ENCODE results near the gene CTNND2.

The CTNND2 gene

DNA sequence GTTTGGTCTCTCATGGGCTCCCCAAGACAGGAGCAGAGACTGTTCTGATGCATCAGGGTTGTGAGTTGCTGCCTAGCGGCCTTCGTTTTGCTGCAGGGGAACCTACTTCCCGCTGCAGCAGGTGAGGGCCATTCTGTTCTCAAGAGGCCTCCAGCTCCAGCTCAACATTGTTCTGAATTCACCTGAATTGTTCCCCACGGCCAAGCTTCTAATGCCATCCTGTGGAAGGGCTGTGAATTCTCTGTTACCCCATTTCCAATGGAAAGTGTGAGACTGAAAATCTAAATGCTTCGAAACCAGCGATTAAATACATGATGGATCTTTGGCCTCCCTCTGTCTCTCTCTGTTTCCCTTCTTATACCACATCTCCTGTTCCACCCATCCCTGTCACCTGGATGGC, 794.1 kb downstream of the CTNND2 start:
- H3K27me3 ChIP-seq (ENCODE audit: low read depth, low read length), result no peaks in the 10 kb centered on the region
- no peaks in the 10 kb centered on the region for H3K4me1 ChIP-seq (ENCODE audit: control insufficient read depth in 1 of 2, insufficient read depth in 2 of 2, low read length in 2 of 2)

DNA sequence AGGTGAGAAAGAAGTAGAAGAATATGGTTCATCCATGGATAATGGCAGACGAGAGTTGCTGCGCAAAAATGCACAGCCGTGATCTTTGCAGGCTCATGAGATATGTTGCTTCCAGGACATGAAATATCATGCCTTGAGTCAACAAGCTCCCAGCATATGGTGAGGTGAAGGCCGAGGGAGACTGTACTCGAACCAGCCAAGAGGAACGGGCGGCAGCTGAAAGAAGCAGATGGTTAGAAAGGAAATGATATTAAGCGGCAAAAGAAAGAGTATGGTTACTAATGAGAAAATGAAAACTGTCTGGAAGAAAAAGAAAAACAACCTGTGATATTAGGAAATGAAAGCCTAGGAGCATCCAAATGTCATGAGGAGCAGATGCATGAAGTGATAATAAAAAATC, 798.5 kb downstream of the CTNND2 start:
- Histone ChIP-seq H3K4me1 (ENCODE audit: control insufficient read depth in 1 of 2, insufficient read depth in 2 of 2, low read length in 2 of 2) (no peaks in the 10 kb centered on the region), H3K27ac (ENCODE audit: low read length) (no peak overlapping the region), H3K4me3 (ENCODE audit: low read depth in 1 of 2, low read length in 2 of 2) (no peak overlapping the region), H3K9me3 (ENCODE audit: control insufficient read depth in 1 of 2, low read length in 2 of 2) (no peaks in the 10 kb centered on the region), H3K27me3 (ENCODE audit: low read depth, low read length) (no peaks in the 10 kb centered on the region), H3K36me3 (ENCODE audit: control insufficient read depth in 1 of 2, insufficient read depth in 2 of 2, low read length in 2 of 2) (no peaks in the 10 kb centered on the region)

More for the DNA sequence above, 794.1 kb downstream of the CTNND2 start:
- Histone ChIP-seq H3K4me3 (ENCODE audit: low read depth in 1 of 2, low read length in 2 of 2) (no peak overlapping the region), H3K36me3 (ENCODE audit: control insufficient read depth in 1 of 2, insufficient read depth in 2 of 2, low read length in 2 of 2) (no peaks in the 10 kb centered on the region), H3K27ac (ENCODE audit: low read length) (no peak overlapping the region), H3K9me3 (ENCODE audit: control insufficient read depth in 1 of 2, low read length in 2 of 2) (peaks cover 0 to 4% of the 10 kb centered on the region in 2 donors)

DNA sequence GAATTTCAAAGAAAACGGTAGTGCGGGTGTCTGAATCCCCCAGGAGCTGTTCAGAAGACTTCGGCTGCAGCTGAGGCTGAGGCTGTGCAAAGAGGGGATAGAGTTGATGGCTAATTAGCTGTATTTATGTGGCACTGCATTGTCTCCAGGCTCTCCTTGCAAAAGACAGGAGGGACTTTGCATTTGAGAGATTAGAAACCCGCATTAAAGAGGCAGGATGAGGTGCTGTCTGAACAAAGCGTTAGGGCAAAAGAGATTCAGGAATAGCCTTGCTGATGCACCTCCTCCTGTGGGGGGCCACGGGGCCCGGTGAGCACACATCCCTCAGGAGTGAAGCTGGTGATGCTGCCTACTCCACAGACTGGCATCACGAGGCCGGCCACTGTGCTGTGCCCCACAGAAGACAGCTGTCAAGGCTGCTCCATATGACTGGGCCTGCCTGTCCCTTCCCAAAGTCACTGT, 799.6 kb downstream of the CTNND2 start:
- no peak overlapping the region for H3K4me3 ChIP-seq (ENCODE audit: low read depth in 1 of 2, low read length in 2 of 2)
- H3K4me1 ChIP-seq (ENCODE audit: control insufficient read depth in 1 of 2, insufficient read depth in 2 of 2, low read length in 2 of 2), result no peaks in the 10 kb centered on the region
- no peaks in the 10 kb centered on the region for H3K36me3 ChIP-seq (ENCODE audit: control insufficient read depth in 1 of 2, insufficient read depth in 2 of 2, low read length in 2 of 2)
- H3K27me3 ChIP-seq (ENCODE audit: low read depth, low read length), result no peaks in the 10 kb centered on the region
- no peak overlapping the region for H3K27ac ChIP-seq (ENCODE audit: low read length)
- H3K9me3 ChIP-seq (ENCODE audit: control insufficient read depth in 1 of 2, low read length in 2 of 2), result no peaks in the 10 kb centered on the region

DNA sequence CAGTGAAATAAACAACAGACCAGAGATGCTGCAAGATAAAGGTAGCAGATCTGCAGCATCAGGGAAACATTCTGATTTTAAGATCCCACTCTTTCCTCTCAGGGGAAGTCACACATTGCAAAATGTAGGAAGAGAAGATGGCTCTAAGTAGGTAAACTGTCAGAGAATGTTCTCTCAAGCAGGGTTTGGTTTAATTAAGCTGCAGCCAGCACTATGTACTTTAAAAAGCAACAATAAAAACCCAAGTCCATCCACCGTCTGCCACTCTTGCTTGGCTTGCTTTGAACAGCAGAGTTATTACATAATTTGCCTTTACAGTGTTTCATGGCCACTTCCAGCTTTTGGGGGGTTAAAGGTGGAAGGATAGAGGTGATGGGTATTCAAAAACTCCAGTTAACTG, 800.0 kb downstream of the CTNND2 start:
- no peak overlapping the region for H3K4me3 ChIP-seq (ENCODE audit: low read depth in 1 of 2, low read length in 2 of 2)
- no peaks in the 10 kb centered on the region for H3K9me3 ChIP-seq (ENCODE audit: control insufficient read depth in 1 of 2, low read length in 2 of 2)
- H3K36me3 ChIP-seq (ENCODE audit: control insufficient read depth in 1 of 2, insufficient read depth in 2 of 2, low read length in 2 of 2), result no peaks in the 10 kb centered on the region
- H3K27ac ChIP-seq (ENCODE audit: low read length), result no peak overlapping the region
- H3K4me1 ChIP-seq (ENCODE audit: control insufficient read depth in 1 of 2, insufficient read depth in 2 of 2, low read length in 2 of 2), result no peaks in the 10 kb centered on the region
- no peaks in the 10 kb centered on the region for H3K27me3 ChIP-seq (ENCODE audit: low read depth, low read length)

DNA sequence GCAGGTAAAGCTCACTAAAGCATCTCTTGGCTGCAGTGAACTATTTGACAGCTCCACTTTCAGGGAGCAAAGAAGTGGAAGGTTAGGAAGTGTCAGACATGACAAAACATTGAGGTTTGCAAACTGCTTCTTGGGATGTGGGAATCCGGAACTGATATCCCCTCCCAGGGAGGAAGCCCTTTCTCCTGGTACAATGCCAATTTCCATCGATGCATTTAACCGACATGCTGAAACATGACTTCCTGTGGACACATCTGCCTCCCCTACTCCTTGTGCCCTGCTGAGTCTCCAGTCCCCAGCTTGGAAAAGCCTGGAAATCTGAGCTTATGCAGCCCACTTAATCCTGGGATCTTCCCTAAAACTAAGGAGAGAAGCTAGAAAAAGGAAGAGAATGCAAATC, 820.1 kb downstream of the CTNND2 start:
- Histone ChIP-seq H3K4me3 (ENCODE audit: low read depth in 1 of 2, low read length in 2 of 2) (no peak overlapping the region), H3K27ac (ENCODE audit: low read length) (no peak overlapping the region), H3K9me3 (ENCODE audit: control insufficient read depth in 1 of 2, low read length in 2 of 2) (peaks cover 0 to 3% of the 10 kb centered on the region in 2 donors), H3K27me3 (ENCODE audit: low read depth, low read length) (no peaks in the 10 kb centered on the region), H3K4me1 (ENCODE audit: control insufficient read depth in 1 of 2, insufficient read depth in 2 of 2, low read length in 2 of 2) (no peaks in the 10 kb centered on the region), H3K36me3 (ENCODE audit: control insufficient read depth in 1 of 2, insufficient read depth in 2 of 2, low read length in 2 of 2) (no peaks in the 10 kb centered on the region)

DNA sequence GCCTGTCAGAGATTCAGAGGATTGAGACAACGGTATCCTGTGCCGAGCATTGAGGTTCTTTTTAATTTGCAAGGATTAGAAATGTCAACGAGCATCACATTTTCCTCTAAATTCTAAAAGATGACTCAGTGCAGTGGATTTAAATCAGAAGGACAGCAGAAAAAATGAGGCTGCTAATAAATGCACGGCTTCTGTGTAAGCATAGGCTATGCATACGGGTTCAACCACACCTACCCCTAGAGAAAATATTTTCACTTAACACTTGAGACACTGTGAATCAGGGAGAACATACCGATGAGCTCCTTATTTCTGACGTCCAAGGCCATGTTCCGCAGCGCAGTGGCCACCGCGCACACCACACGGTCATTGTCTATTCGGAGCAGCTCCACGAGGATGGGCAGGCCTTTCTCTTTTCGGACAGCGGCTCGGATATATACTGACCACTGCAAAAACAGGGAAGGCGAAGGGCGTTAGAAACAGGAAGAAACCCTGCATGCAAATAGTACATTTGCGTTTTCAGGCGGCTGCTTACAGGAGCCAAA, 821.8 kb downstream of the CTNND2 start:
- H3K4me3 ChIP-seq (ENCODE audit: low read depth in 1 of 2, low read length in 2 of 2), result no peak overlapping the region
- H3K9me3 ChIP-seq (ENCODE audit: control insufficient read depth in 1 of 2, low read length in 2 of 2), result no peaks in the 10 kb centered on the region
- no peaks in the 10 kb centered on the region for H3K36me3 ChIP-seq (ENCODE audit: control insufficient read depth in 1 of 2, insufficient read depth in 2 of 2, low read length in 2 of 2)
- H3K27me3 ChIP-seq (ENCODE audit: low read depth, low read length), result no peaks in the 10 kb centered on the region
- H3K27ac ChIP-seq (ENCODE audit: low read length), result no peak overlapping the region
- H3K4me1 ChIP-seq (ENCODE audit: control insufficient read depth in 1 of 2, insufficient read depth in 2 of 2, low read length in 2 of 2), result no peaks in the 10 kb centered on the region

DNA sequence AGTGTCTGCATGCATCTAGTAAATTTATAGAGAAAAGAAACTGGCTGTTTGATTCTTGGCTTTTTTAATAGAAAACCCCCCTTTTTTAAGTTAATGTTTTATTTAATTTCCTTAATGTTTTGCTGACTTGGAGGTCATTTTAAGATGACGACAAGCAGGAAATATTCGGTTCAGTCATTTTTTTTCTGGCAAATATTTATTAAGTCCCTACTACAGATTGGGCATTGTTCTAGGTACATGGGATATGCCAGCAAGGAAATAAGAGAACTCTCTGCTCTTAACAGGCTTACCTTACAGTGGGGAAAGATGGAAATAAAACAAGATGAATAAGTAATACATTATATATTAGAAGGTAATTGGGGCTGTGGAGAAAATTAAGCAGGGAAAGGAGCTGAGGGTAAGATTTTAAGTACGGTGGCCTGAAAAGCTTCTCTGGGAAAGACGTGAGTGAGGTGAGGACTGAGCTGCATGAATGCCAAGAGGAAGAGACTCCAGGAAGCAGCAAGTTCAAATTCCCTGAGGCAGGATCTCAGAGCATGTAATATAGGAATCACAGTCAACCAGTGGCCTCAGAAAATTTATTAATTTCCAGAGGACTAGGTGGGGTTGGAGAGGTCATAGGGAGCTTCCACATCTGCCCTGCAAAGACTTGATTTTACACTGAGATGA, 827.2 kb downstream of the CTNND2 start:
- H3K4me3 ChIP-seq (ENCODE audit: low read depth in 1 of 2, low read length in 2 of 2), result no peak overlapping the region
- H3K9me3 ChIP-seq (ENCODE audit: control insufficient read depth in 1 of 2, low read length in 2 of 2), result no peaks in the 10 kb centered on the region
- no peaks in the 10 kb centered on the region for H3K27me3 ChIP-seq (ENCODE audit: low read depth, low read length)
- no peak overlapping the region for H3K27ac ChIP-seq (ENCODE audit: low read length)
- no peaks in the 10 kb centered on the region for H3K4me1 ChIP-seq (ENCODE audit: control insufficient read depth in 1 of 2, insufficient read depth in 2 of 2, low read length in 2 of 2)
- no peaks in the 10 kb centered on the region for H3K36me3 ChIP-seq (ENCODE audit: control insufficient read depth in 1 of 2, insufficient read depth in 2 of 2, low read length in 2 of 2)

DNA sequence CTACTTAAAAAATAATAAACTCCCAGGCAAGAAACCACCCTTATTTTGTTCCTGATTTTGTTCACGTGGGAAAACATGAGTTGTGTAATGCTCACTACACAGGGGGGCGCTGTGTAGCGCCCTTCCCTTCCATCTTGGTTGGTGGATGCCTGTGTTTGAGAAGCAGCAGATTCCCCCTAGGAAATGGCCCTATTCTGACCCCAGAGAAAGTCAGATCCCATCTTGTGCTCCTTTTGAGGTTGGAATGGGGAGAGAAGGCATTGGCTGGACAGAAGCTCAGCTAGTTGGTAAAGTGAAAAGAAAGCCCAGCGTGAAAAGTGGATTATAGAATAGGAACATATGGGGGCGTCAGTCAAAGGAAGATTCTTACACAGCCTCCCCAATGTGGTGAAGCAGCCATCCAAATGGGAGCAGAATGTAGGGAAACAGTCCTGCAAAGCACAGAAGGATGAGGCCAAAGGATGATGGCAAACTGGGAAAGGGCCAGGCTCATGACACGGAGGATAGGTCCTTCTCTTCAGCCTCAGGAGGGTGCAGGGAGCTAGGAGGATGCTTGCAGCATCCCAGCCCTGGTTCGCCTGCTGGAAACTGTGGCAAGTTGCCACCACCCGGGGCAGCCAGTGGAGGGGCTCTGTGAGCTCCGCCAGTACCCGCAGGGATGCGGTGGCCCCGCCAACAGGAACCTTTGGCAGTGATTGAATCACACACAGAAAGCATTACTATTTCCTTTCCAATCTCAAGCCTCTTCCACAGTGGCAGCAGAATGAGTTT, 829.0 kb downstream of the CTNND2 start:
- no peaks in the 10 kb centered on the region for H3K27me3 ChIP-seq (ENCODE audit: low read depth, low read length)
- no peaks in the 10 kb centered on the region for H3K9me3 ChIP-seq (ENCODE audit: control insufficient read depth in 1 of 2, low read length in 2 of 2)
- H3K4me1 ChIP-seq (ENCODE audit: control insufficient read depth in 1 of 2, insufficient read depth in 2 of 2, low read length in 2 of 2), result no peaks in the 10 kb centered on the region
- H3K27ac ChIP-seq (ENCODE audit: low read length), result no peak overlapping the region
- no peak overlapping the region for H3K4me3 ChIP-seq (ENCODE audit: low read depth in 1 of 2, low read length in 2 of 2)
- no peaks in the 10 kb centered on the region for H3K36me3 ChIP-seq (ENCODE audit: control insufficient read depth in 1 of 2, insufficient read depth in 2 of 2, low read length in 2 of 2)

DNA sequence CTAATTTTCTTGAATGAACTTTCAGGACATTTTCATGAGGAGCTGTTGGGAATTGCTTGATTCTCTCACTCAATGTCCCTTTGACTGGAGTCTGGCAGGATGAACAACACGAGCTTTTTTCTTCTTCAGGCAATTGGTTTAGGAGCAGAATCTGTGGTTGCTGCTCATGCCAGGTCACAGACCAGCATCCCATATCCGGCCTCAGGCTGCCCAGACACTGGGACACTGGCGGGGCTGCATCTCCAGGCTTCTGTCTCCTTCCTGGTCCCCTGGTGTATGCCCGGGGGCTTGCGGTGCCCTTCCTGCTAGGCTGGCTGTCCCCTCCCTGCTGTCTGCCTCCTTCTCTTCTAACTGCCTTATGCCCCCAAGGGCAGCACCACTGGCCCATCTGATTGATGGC, 831.7 kb downstream of the CTNND2 start:
- Histone ChIP-seq H3K4me3 (ENCODE audit: low read depth in 1 of 2, low read length in 2 of 2) (no peak overlapping the region), H3K9me3 (ENCODE audit: control insufficient read depth in 1 of 2, low read length in 2 of 2) (no peaks in the 10 kb centered on the region), H3K27me3 (ENCODE audit: low read depth, low read length) (no peaks in the 10 kb centered on the region), H3K27ac (ENCODE audit: low read length) (no peak overlapping the region), H3K4me1 (ENCODE audit: control insufficient read depth in 1 of 2, insufficient read depth in 2 of 2, low read length in 2 of 2) (no peaks in the 10 kb centered on the region), H3K36me3 (ENCODE audit: control insufficient read depth in 1 of 2, insufficient read depth in 2 of 2, low read length in 2 of 2) (no peaks in the 10 kb centered on the region)

DNA sequence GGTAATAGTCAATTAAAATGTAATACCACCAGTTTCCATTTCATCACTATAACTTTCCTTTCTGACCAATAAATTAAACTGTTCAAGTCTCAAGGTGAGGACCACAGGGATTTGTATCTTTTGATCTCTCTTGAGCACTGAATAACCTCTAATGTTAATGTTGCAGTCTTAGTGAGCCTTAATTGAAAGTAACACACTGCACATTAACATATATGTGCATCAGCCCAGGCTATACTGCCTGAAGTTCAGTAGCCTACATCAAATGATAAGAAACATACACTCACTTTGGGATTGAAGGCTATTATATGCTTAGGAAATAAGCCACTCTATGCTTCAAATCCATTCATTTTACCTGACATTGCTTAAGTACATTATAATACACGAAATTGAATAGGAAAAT, 832.2 kb downstream of the CTNND2 start:
- Histone ChIP-seq H3K4me1 (ENCODE audit: control insufficient read depth in 1 of 2, insufficient read depth in 2 of 2, low read length in 2 of 2) (no peaks in the 10 kb centered on the region), H3K36me3 (ENCODE audit: control insufficient read depth in 1 of 2, insufficient read depth in 2 of 2, low read length in 2 of 2) (no peaks in the 10 kb centered on the region), H3K4me3 (ENCODE audit: low read depth in 1 of 2, low read length in 2 of 2) (no peak overlapping the region), H3K27ac (ENCODE audit: low read length) (no peak overlapping the region), H3K27me3 (ENCODE audit: low read depth, low read length) (no peaks in the 10 kb centered on the region), H3K9me3 (ENCODE audit: control insufficient read depth in 1 of 2, low read length in 2 of 2) (no peaks in the 10 kb centered on the region)

DNA sequence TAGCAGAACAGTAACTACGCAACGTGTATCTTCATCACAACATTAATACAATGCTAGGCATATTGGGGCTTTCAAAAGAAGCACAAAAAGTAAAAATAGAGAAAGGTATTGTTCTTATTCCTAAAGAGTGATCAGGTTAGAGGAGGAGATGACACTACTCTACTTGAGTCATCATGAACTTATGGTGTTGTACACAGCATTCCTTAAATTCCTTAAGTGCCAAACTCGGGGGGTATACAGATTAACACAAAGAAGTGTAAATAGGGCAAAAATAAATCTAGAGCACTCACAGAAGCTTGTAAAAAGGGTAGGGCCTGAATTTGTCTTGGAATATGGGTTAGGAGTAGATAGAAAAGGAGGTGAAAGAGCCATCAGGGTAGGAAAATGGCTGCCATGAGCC, 835.2 kb downstream of the CTNND2 start:
- Histone ChIP-seq H3K36me3 (ENCODE audit: control insufficient read depth in 1 of 2, insufficient read depth in 2 of 2, low read length in 2 of 2) (no peaks in the 10 kb centered on the region), H3K27me3 (ENCODE audit: low read depth, low read length) (no peaks in the 10 kb centered on the region), H3K9me3 (ENCODE audit: control insufficient read depth in 1 of 2, low read length in 2 of 2) (no peaks in the 10 kb centered on the region), H3K27ac (ENCODE audit: low read length) (no peak overlapping the region), H3K4me1 (ENCODE audit: control insufficient read depth in 1 of 2, insufficient read depth in 2 of 2, low read length in 2 of 2) (no peaks in the 10 kb centered on the region), H3K4me3 (ENCODE audit: low read depth in 1 of 2, low read length in 2 of 2) (no peak overlapping the region)

Data from muscle layer of duodenum (tissue), 2 donors.